Adrenal gland (tissue), 12 donors: ENCODE measurements around the gene SLC10A4. TPM values are rescaled to one million over a fixed set of nuclear protein-coding genes. Genes with fewer than 3 reads are reported as not detected.

Source experiments
- DNase-seq, 7 donors: peaks; one replicate each; pipeline ENCODE4 v3.0.0-alpha.2; 2019 to 2020
- H3K27ac ChIP-seq, 5 donors: fragments of 200-600 bp; sonication (generic) in 4 of 5; 1 replicate in 3 of 5; 2 replicates in 2 of 5; pipeline versions ENCODE4 v1.5.1 to v1.8.0; 2016 to 2020; ENCODE audit warnings: mild to moderate bottlenecking in 1 of 5
- H3K27me3 ChIP-seq: fragments of 200-600 bp; 2 replicates; pipeline ENCODE4 v1.8.0; 2021
- H3K36me3 ChIP-seq, 2 donors: fragments of 200-600 bp; replicated peaks in 1 of 2; 1 replicate in 1 of 2; 2 replicates in 1 of 2; pipeline versions ENCODE4 v1.5.1 to v1.8.0; 2018 to 2022
- H3K4me1 ChIP-seq, 2 donors: fragments of 200-600 bp; replicated peaks in 1 of 2; 1 replicate in 1 of 2; 2 replicates in 1 of 2; pipeline versions ENCODE4 v1.5.1 to v1.8.0; 2018 to 2021
- H3K4me3 ChIP-seq, 4 donors: fragments of 200-600 bp; sonication (generic) in 3 of 4; one replicate each; pipeline ENCODE4 v1.5.1; 2016 to 2018
- H3K9me3 ChIP-seq, 3 donors: fragments of 200-600 bp; sonication (generic) in 1 of 3; replicated peaks in 1 of 3; 1 replicate in 2 of 3; 2 replicates in 1 of 3; pipeline versions ENCODE4 v1.5.1 to v1.8.0; 2016 to 2021
- CTCF ChIP-seq, 6 experiments: fragments of 450-650 bp in 4 of 6; fragments of 200-600 bp in 2 of 6; sonication (generic) in 1 of 6; IDR thresholded peaks; 1 replicate in 5 of 6; 2 replicates in 1 of 6; pipeline versions ENCODE4 v1.5.1 to v1.8.0; 2016 to 2021; ENCODE audit warnings: antibody characterized with exemption in 6 of 6, mild to moderate bottlenecking in 2 of 6, moderate library complexity in 1 of 6
- POLR2A ChIP-seq, 2 donors: fragments of 450-650 bp; IDR thresholded peaks; one replicate each; pipeline ENCODE4 v1.6.1; 2017; ENCODE audit warnings: antibody characterized with exemption in 2 of 2, mild to moderate bottlenecking in 2 of 2, moderate library complexity in 1 of 2
- WGBS, 4 donors: extraction: QIAGEN DNeasy Blood & Tissue Kit in 2 of 4; methylation state at CpG; one replicate each; pipeline versions ENCODE4 v1.1.5 to v1.1.7; 2013 to 2017; 5-methylcytosine and 5-hydroxymethylcytosine counted together
- intact Hi-C, 2 donors: fragments of 100-400 bp; cut with DNase I; formaldehyde crosslinking; loops; one replicate each; pipeline versions ENCODE4 v1.14.1 to v1.15.0; 2022 to 2023
- polyA plus RNA-seq, 3 donors: library from polyadenylated mRNA; stranded (reverse); fragments of 200-250 nt in 2 of 3; fragments of 350-450 nt in 1 of 3; fragmentation: Illumina TruSeq in 1 of 3; extraction: RNeasy Lipid Tissue Mini Kit (QIAGEN cat#74804) in 1 of 3; gene quantifications; one replicate each; pipeline ENCODE4 v1.2.3, GENCODE V29; 2013 to 2014
- total RNA-seq, 9 donors: library from RNA; depleted of rRNA in 4 of 9; stranded (reverse); fragments of >200 nt in 4 of 9; fragments of 120-200 nt in 1 of 9; fragmentation: NEBNext Ultra II Directional in 1 of 9; extraction: Animal tissue kit (Norgen Biotek cat#: 25700) in 1 of 9; gene quantifications; one replicate each; pipeline versions ENCODE4 v1.1.0 to v1.2.4, GENCODE V29; 2013 to 2023
- donor health status: healthy with polysubstance abuse.
- donor health status: Bipolar disorder and iron deficiency.
- donor health status: DM: yes; HTN: yes; CAD: no.
- donor health status: DM: no; HTN: no; CAD: no.
- donor health status: DM: no; HTN: no; CAD: no.
- donor health status: DM: yes; HTN: yes; CAD: no.

Gene SLC10A4
- total and polyA plus RNA-seq, 12 donors, result 0.15 to 3.3 (median 1.9) TPM; not detected in 4

- no peak overlapping the region for H3K4me3 ChIP-seq
- TF ChIP-seq POLR2A (IDR thresholded peaks at IDR 0.05), result no peak
- TF ChIP-seq CTCF (IDR thresholded peaks at IDR 0.05), result no peak
- no peak overlapping the region for H3K27ac ChIP-seq
- no peaks in the 10 kb centered on the region for H3K27me3 ChIP-seq
- no peaks in the 10 kb centered on the region for H3K4me1 ChIP-seq
- 90 to 95% (median 91%) methylated on average over 3 of the region's 3 CpGs for WGBS, 4 donors
- intact Hi-C loops, result no loop called here
- no peaks in the 10 kb centered on the region for H3K9me3 ChIP-seq
- peaks cover 0 to 13% of the 10 kb centered on the region in 2 donors for H3K36me3 ChIP-seq
- DNase-seq, result no peak
Observed at GRCh38 chr4:48499551-48500066, 16.5 kb downstream of the SLC10A4 start.

DNA sequence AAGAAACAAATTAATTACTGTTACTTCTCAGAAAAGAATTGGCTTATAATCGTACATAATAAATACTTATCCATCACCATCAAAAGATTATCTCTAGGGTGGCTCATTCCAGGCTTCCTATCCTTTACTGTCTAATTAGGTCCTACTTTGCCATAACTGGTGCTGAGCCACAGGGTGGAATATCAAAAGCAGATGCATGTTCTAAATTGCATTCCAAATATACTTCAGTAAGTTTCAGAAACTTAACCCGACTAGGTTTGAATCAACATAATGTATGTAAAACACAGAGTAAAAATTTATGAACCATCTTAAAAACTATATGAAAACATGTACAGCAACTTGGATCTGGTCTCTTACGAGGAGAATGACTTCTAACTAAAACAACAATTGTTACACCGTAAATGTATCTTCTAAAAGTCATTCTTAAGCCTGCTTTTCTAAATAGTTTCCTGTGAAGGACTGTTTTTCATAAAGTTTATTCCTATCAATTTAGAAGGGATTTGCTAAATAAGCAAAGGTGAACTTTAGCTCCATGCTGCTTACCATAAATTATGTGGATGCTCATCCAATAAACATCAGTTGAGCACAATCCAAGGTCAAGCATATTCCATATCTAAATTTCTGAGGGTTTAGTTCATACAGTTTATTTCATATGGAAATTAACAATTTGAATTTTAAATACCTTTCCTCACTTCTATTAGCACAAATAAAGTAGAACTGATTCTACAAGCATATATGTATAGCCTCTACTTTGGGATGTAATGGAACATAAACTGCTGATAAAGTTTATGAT lies 20.3 kb downstream of the SLC10A4 start:
- Histone ChIP-seq H3K9me3 (no peaks in the 10 kb centered on the region), H3K4me1 (no peaks in the 10 kb centered on the region), H3K27ac (no peak overlapping the region), H3K27me3 (no peaks in the 10 kb centered on the region), H3K4me3 (no peak overlapping the region), H3K36me3 (peaks cover 0 to 8% of the 10 kb centered on the region in 2 donors)
- 64 to 70% (median 68%) methylated on average over 4 of the region's 4 CpGs for WGBS, 4 donors
- intact Hi-C loops, result no loop called here
- no peak for DNase-seq
- TF ChIP-seq CTCF (IDR thresholded peaks at IDR 0.05), result no peak
- TF ChIP-seq POLR2A (IDR thresholded peaks at IDR 0.05), result no peak

- no peak for TF ChIP-seq POLR2A (IDR thresholded peaks at IDR 0.05)
- TF ChIP-seq CTCF (IDR thresholded peaks at IDR 0.05), result no peak
- no peak for DNase-seq
- peaks cover 0 to 7% of the 10 kb centered on the region in 2 donors for H3K36me3 ChIP-seq
- H3K9me3 ChIP-seq, result no peaks in the 10 kb centered on the region
- H3K27ac ChIP-seq, result no peak overlapping the region
- intact Hi-C loops, result no loop called here
- no peaks in the 10 kb centered on the region for H3K27me3 ChIP-seq
- no peak overlapping the region for H3K4me3 ChIP-seq
- no peaks in the 10 kb centered on the region for H3K4me1 ChIP-seq
- 93 to 100% (median 95%) methylated on average over 2 of the region's 2 CpGs for WGBS, 4 donors
Observed at GRCh38 chr4:48504026-48504330, 20.8 kb downstream of the SLC10A4 start.

- WGBS, 4 donors, result 69 to 88% (median 85%) methylated on average over 1 of the region's 1 CpG
- intact Hi-C loops, result no loop called here
- TF ChIP-seq POLR2A (IDR thresholded peaks at IDR 0.05) (no peak), CTCF (IDR thresholded peaks at IDR 0.05) (no peak)
- Histone ChIP-seq H3K4me3 (no peak overlapping the region), H3K27me3 (no peaks in the 10 kb centered on the region), H3K9me3 (no peaks in the 10 kb centered on the region), H3K27ac (no peak overlapping the region), H3K4me1 (no peaks in the 10 kb centered on the region), H3K36me3 (peaks cover 0 to 7% of the 10 kb centered on the region in 2 donors)
- DNase-seq, result no peak
Observed at GRCh38 chr4:48504352-48504751, 21.2 kb downstream of the SLC10A4 start.
